Middle frontal gyrus (tissue), 1 donor: Measurements from ENCODE around the gene MARCKS.

Source experiments
- DNase-seq: peaks from one replicate; pipeline ENCODE4 v3.0.0-alpha.2; 2015; ENCODE audit warnings: low spot score; ENCODE audit errors: extremely low spot score

The MARCKS gene

DNA sequence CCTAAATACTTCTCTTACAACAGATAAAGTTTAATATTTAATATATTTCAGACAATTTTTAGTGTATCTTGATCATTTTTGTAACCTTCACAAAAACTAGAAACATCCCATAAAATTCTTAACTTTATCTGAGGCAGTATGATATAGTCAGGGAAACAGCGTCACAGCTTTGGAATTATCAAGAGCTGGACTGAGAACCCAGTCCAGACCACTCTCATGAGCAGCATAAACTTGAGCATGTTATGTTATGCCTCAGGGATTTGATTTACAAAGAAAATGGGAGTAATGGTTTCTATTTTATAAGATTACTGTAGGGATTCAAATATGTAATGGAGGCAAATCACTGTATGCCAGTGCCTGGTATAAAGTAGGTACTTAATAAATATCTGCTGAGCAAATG is 8.3 kb upstream of the MARCKS start:
- DNase-seq, result no peak

DNA sequence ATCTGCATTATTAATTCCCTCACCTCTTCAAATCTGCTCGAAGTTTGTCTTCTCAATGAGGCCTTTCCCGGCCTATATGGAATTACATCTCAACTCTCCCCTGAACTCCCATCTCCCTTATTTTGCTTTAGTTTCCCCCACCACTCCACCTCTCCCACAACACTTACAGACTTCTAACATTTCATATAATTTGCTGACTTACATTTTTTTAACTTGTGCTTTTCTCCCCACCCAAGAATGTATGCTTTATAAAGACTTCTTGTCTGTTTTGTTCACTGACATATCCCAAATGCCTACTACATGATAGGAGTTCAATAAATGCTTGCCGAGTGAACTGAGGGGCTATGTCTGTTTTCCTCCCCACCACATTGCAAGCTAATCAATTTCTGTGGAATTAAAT is 3.9 kb upstream of the MARCKS start:
- no peak for DNase-seq

DNA sequence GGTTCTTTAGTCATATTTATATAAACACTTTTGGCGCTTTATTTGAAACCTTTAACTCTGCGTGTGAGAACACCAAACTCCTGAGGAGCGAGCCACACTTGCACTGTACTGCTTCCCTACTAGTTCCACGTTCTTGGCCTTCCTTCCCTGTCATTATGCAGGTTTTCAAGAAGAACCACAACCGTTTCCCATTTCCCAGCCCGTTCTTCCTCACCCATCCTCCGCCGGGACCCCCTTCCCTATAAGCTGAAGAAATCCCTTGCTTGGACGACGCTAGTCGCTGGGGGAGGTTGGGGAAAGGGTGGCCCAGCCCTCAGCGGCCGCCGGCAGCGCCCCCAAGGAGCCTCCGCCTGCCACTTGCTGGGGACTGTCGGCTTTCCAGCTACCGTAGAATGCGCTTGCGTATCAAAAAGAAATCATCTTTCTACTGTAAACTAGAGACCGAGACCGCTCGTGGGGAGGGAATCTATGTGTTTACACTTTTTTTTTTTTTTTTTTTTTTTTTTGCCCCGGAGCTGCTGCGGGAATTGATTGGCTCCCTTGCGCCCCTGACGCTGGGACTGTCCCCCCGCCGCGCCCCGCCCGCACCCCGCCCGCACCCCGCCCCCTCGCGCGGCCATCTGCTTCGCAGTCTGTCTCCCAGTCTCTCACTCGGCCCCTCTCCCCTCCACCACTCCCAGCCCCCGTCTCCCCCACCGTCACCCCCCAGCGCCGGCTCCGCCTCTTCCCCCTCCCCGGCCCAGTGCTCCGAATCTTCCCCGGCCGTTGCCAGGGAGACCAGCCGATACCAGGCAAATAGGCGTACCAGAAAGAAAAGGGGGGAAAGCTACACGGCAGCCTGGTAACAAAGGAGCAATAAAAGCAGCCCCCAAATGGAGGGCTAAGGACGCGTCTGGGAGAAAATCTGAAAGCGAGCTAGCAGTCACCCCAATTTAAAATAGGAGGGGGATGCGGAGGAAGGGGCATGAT is 2.3 kb upstream of the MARCKS start:
- DNase-seq, result peak; percentile 35

- DNase-seq, result peak; percentile 27
Observed at GRCh38 chr6:113855500-113856374, 1.4 kb upstream of the MARCKS start.

- no peak for DNase-seq
Observed at GRCh38 chr6:113856375-113856624, 845 bp upstream of the MARCKS start.

- no peak for DNase-seq
Observed at GRCh38 chr6:113857556-113858479, 673 bp downstream of the MARCKS start.

DNA sequence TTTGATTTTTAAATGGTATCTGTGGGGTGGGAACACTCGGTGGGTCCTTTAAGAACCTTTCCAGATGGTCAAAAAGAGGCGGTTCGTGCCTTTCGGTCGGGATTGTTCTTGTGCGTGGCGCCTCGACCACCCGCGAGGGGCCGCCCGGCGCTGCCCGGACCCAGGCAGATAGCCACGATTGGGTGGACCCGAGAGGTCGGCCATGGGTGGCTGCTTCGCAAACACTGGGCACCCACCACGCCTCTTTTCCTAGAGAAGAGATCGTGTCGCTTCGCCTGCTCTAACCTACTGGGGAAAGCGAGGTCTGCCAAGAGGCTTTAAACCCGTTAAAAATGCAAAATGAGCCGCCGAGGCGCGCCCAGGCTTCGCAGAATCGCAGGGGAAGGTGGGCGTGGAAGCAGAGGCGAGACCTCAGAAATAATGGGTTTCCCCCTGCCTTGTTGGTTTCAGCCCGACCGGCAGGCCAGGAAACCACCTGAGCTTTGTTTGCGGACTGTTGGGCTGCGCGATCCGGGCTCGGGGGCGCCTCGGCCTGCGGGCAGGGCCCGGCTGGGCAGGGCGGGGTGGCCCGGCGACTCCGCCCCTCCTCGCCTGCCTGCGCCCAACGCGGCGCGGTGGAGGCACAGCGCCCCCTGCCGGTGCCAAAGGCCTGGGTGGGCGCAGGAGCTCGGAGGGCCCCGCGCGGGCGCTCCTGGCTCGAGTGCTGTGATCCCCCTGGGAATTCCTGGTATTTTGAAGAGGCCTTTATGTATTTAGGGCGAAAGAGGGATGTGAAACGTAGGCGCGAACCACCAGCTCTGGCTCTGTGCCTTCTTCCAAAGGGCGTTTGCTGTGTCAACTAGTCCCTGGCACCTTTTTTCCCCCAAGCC is 1.6 kb downstream of the MARCKS start:
- DNase-seq, result peak; percentile 84

DNA sequence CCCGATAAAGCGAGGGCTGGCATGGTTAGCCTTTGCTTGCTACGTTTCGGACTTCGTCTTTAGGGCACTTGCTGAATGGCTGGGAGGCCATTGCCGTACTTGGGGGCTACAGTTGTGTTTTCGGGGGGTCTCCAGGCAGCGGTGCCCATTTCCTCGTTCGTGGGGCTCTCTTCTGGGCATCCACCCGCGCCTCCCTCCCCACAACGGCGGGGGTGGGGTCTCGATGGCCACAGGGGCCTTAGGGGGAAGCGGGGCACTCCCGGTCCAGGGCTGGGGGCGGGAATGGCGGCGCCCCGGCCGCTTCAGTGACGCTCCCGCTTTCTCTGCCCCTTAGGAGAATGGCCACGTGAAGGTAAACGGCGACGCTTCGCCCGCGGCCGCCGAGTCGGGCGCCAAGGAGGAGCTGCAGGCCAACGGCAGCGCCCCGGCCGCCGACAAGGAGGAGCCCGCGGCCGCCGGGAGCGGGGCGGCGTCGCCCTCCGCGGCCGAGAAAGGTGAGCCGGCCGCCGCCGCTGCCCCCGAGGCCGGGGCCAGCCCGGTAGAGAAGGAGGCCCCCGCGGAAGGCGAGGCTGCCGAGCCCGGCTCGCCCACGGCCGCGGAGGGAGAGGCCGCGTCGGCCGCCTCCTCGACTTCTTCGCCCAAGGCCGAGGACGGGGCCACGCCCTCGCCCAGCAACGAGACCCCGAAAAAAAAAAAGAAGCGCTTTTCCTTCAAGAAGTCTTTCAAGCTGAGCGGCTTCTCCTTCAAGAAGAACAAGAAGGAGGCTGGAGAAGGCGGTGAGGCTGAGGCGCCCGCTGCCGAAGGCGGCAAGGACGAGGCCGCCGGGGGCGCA is 2.4 kb downstream of the MARCKS start:
- DNase-seq, result no peak

DNA sequence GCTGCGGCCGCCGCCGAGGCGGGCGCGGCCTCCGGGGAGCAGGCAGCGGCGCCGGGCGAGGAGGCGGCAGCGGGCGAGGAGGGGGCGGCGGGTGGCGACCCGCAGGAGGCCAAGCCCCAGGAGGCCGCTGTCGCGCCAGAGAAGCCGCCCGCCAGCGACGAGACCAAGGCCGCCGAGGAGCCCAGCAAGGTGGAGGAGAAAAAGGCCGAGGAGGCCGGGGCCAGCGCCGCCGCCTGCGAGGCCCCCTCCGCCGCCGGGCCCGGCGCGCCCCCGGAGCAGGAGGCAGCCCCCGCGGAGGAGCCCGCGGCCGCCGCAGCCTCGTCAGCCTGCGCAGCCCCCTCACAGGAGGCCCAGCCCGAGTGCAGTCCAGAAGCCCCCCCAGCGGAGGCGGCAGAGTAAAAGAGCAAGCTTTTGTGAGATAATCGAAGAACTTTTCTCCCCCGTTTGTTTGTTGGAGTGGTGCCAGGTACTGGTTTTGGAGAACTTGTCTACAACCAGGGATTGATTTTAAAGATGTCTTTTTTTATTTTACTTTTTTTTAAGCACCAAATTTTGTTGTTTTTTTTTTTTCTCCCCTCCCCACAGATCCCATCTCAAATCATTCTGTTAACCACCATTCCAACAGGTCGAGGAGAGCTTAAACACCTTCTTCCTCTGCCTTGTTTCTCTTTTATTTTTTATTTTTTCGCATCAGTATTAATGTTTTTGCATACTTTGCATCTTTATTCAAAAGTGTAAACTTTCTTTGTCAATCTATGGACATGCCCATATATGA is 3.2 kb downstream of the MARCKS start:
- no peak for DNase-seq

DNA sequence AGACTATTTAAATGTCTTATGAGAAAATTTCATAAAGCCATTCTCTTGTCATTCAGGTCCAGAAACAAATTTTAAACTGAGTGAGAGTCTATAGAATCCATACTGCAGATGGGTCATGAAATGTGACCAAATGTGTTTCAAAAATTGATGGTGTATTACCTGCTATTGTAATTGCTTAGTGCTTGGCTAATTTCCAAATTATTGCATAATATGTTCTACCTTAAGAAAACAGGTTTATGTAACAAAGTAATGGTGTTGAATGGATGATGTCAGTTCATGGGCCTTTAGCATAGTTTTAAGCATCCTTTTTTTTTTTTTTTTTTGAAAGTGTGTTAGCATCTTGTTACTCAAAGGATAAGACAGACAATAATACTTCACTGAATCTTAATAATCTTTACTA is 5.0 kb downstream of the MARCKS start:
- no peak for DNase-seq

- no peak for DNase-seq
Observed at GRCh38 chr6:113870917-113871316, 13.8 kb downstream of the MARCKS start.

DNA sequence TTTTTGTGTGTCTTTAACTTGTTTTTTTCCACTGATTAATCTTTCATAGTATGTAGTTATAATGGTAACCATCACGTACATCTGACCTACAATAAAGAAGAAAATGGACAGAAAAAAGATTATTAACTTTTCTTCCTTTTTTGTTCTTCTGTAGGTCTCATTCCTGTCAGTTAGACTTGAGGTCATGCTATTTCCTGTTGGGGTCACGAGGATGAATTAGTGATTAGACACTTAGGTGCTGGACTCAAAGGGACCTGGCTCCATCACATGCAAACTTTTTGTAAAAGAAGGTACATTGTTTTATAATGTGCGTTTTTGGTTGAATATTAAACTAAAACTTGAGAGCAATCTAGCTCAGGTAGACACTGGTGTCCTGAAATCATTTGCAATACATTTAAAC is 14.8 kb downstream of the MARCKS start:
- DNase-seq, result no peak

- DNase-seq, result no peak
Observed at GRCh38 chr6:113873043-113873667, 16.0 kb downstream of the MARCKS start.

GRCh38 chr6:113875470-113875869 is 18.3 kb downstream of the MARCKS start:
- no peak for DNase-seq

DNA sequence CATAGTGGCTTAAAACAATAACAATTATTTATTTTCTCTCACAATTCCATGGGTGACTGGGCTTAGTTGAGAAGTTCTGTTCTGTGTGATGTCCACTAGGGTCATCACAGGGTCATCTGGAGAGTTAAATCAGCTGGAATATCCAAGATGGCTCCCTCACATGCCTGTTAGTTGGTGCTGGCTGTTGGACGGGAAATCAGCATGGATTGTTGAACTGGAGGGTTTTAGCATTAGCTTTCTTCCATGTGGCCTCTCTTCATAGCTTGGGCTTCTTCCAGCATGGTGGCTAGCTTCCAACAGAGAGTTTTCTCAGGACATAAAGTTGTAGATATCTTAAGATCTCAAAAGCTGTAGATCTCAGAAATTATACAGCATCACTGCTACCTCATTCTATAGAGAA is 19.6 kb downstream of the MARCKS start:
- DNase-seq, result no peak

DNA sequence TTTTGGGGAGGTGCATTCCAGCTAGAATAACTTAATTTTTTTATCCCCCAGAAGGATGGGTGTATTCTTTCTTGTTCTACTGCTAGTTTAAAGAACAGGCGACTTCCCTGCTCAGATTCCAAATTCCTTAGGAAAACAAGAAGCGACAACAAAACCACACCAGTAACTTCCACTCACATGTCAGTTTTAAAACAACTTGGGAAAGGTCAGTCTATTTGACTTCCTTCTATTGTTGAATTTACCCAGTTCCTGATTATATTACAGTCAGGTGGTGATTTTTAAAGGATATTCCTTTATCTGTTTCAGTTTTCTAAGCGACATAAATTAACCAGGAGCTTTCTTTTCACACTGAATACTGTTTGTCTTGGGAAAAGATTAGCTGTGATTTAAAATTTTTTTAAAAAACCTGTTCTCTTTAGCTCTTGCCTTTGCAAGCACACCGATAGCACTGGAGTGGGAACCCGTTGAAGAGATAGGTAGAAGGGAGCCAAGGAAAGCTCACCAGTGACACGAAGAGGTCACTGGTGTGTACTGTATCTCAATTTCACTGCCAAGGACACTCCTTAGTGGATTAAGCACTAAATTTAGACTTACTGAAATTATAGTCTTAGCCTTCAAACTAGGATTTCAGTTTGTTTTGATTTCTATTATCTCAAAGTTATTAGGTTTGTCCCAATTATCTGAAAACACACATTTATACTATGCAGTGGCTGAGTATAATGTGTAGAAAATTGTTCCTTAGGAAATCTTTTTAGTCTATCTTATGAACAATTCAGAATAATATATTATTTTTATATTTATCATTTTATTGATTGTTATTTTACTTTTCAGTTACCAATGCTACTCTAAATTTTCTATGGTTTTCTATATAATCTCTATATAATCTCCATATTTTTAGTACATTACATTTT is 22.3 kb downstream of the MARCKS start:
- no peak for DNase-seq

- no peak for DNase-seq
Observed at GRCh38 chr6:113881478-113881980, 24.4 kb downstream of the MARCKS start.
